ENCODE results near the gene TOP3A.

Gene TOP3A, protein sequence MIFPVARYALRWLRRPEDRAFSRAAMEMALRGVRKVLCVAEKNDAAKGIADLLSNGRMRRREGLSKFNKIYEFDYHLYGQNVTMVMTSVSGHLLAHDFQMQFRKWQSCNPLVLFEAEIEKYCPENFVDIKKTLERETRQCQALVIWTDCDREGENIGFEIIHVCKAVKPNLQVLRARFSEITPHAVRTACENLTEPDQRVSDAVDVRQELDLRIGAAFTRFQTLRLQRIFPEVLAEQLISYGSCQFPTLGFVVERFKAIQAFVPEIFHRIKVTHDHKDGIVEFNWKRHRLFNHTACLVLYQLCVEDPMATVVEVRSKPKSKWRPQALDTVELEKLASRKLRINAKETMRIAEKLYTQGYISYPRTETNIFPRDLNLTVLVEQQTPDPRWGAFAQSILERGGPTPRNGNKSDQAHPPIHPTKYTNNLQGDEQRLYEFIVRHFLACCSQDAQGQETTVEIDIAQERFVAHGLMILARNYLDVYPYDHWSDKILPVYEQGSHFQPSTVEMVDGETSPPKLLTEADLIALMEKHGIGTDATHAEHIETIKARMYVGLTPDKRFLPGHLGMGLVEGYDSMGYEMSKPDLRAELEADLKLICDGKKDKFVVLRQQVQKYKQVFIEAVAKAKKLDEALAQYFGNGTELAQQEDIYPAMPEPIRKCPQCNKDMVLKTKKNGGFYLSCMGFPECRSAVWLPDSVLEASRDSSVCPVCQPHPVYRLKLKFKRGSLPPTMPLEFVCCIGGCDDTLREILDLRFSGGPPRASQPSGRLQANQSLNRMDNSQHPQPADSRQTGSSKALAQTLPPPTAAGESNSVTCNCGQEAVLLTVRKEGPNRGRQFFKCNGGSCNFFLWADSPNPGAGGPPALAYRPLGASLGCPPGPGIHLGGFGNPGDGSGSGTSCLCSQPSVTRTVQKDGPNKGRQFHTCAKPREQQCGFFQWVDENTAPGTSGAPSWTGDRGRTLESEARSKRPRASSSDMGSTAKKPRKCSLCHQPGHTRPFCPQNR

GRCh38 chr17:18314731-18315561 lies at the start of gene TOP3A, which contains the start of gene SMCR8:
TOP3A (minus strand) TSS chr17:18314994; CDS start chr17:18314778, 216 bp downstream.
SMCR8 (plus strand) TSS chr17:18315293; CDS start chr17:18315790, 497 bp downstream.
- peak within 1 kb of the TSS; percentile 86 for H3K4me3 ChIP-seq (ENCODE audit: low read length)
- DNase-seq (ENCODE audit: low read depth), result peak; percentile 99
- TF ChIP-seq CTCF (IDR thresholded peaks at IDR 0.05; ENCODE audit: insufficient read depth, low read depth, low read length, missing control alignments), result no peak

DNA sequence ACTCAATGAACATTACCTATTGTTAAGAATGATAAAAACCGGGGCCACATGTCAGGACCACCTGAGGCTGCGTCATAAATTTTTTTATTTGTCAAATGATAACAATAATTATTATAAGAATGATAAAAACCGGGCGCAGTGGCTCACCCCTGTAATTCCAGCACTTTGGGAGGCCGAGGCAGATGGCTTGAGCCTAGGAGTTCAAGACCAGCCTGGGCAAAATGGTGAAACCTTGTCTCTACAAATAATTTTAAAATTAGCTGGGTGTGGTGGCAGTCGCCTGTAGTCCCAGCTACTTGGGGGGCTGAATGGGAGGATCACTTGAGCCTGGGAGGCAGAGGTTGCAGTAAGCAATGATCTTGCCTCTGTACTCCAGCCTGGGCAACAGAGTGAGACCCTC lies 49.4 kb upstream of the TOP3A start:
- no peak overlapping the region for H3K4me3 ChIP-seq (ENCODE audit: low read length)
- DNase-seq (ENCODE audit: low read depth), result no peak
- TF ChIP-seq CTCF (IDR thresholded peaks at IDR 0.05; ENCODE audit: insufficient read depth, low read depth, low read length, missing control alignments), result no peak

GRCh38 chr17:18363101-18364049 lies 48.6 kb upstream of the TOP3A start, which contains the start of gene SHMT1:
SHMT1 (minus strand) TSS chr17:18363550; CDS start chr17:18355981, 7,569 bp downstream.
- peak within 1 kb of the TSS; percentile 76 for H3K4me3 ChIP-seq (ENCODE audit: low read length)
- DNase-seq (ENCODE audit: low read depth), result peak; percentile 94
- TF ChIP-seq CTCF (IDR thresholded peaks at IDR 0.05; ENCODE audit: insufficient read depth, low read depth, low read length, missing control alignments), result no peak

GRCh38 chr17:18362698-18363100 lies 47.9 kb upstream of the TOP3A start:
- peak; percentile 24 for DNase-seq (ENCODE audit: low read depth)
- no peak for TF ChIP-seq CTCF (IDR thresholded peaks at IDR 0.05; ENCODE audit: insufficient read depth, low read depth, low read length, missing control alignments)
- peak overlapping the region; percentile 76 for H3K4me3 ChIP-seq (ENCODE audit: low read length)

DNA sequence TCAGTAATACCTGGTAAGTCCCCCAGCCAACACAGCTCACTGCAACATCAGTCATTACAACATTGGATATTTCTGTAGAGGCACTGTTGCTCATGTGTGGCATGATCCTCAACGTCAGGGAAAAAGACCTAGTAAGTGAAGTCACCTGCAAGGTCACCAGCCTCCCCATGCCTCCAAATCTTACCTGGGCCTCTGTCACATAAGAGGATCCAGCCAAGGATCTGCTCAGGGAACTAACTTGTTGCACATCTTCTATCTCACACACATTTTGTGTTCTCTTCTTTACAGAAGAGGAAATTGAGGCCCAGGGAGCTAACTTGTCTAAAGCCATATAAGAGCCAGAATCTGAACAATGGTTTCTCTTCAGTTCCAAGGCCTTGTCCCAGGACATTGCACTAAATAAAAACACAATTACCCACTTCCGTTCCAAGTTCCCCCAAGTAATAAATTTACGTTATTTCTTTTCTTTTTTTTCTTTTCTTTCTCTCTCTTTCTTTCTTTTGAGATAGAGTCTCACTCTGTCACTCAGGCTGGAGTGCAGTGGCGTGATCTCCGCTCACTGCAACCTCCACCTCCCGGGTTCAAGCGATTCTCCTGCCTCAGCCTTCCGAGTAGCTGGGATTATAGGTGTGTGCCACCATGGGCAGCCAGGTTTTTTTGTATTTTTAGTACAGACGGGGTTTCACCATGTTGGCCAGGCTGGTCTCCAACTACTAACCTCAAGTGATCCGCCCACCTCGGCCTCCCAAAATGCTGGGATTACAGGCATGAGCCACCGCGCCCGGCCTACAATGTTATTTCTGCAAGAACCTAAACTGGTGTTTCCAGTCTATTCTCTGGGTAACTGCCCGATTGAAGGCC lies 47.3 kb upstream of the TOP3A start:
- no peak for DNase-seq (ENCODE audit: low read depth)
- TF ChIP-seq CTCF (IDR thresholded peaks at IDR 0.05; ENCODE audit: insufficient read depth, low read depth, low read length, missing control alignments), result no peak
- peak overlapping the region; percentile 76 for H3K4me3 ChIP-seq (ENCODE audit: low read length)
